HepG2 (cell line): ENCODE data around the gene SEC14L5. TPM values are rescaled to one million over a fixed set of nuclear protein-coding genes. Genes with fewer than 3 reads are reported as not detected.

Experiments
- HMG20B ChIP-seq: conservative IDR thresholded peaks from 2 replicates; pipeline ENCODE4 v1.6.1; 2016; ENCODE audit warnings: missing genetic modification reagents, missing compliant biosample characterization
- HOXA9 ChIP-seq: sonication (generic); formaldehyde crosslinking; IDR thresholded peaks from 2 replicates; pipeline ENCODE4 v1.8.1; 2022; ENCODE audit warnings: missing genetic modification reagents, mild to moderate bottlenecking, moderate library complexity, borderline replicate concordance
- IRF9 ChIP-seq: sonication (generic); formaldehyde crosslinking; IDR thresholded peaks from 2 replicates; pipeline ENCODE4 v1.8.0; 2022; ENCODE audit warnings: missing genetic modification reagents, mild to moderate bottlenecking, borderline replicate concordance
- MED1 ChIP-seq: sonication (generic); formaldehyde crosslinking; IDR thresholded peaks from 2 replicates; pipeline ENCODE4 v1.4.0; 2020; ENCODE audit warnings: missing genetic modification reagents
- MXI1 ChIP-seq: IDR thresholded peaks from 3 replicates; pipeline ENCODE4 v1.6.1; 2012; ENCODE audit warnings: low read depth, low read length, inconsistent platforms, borderline replicate concordance
- REST ChIP-seq, 2 experiments: IDR thresholded peaks; 2 replicates each; pipeline ENCODE4 v1.6.1; 2011 to 2012; ENCODE audit warnings: low read length in 2 of 2, borderline replicate concordance in 1 of 2, low read depth in 1 of 2, mild to moderate bottlenecking in 1 of 2, moderate library complexity in 1 of 2
- TCF12 ChIP-seq, 2 experiments: fragments of 450-650 bp in 1 of 2; sonication (generic) in 1 of 2; formaldehyde crosslinking in 1 of 2; IDR thresholded peaks; 2 replicates each; pipeline versions ENCODE4 v1.6.1 to v1.8.0; 2017 to 2022; ENCODE audit warnings: antibody characterized with exemption in 1 of 2, mild to moderate bottlenecking in 1 of 2, missing genetic modification reagents in 1 of 2, moderate library complexity in 1 of 2
- TFDP2 ChIP-seq: sonication (generic); formaldehyde crosslinking; IDR thresholded peaks from 2 replicates; pipeline ENCODE4 v1.4.0; 2020; ENCODE audit warnings: missing genetic modification reagents
- ZNF317 ChIP-seq: sonication (generic); formaldehyde crosslinking; IDR thresholded peaks from 2 replicates; pipeline ENCODE4 v1.5.0; 2020; ENCODE audit warnings: mild to moderate bottlenecking, missing genetic modification reagents
- ZNF383 ChIP-seq: sonication (generic); formaldehyde crosslinking; IDR thresholded peaks from 2 replicates; pipeline ENCODE4 v1.4.0; 2020; ENCODE audit warnings: missing genetic modification reagents, mild to moderate bottlenecking, borderline replicate concordance
- ZNF468 ChIP-seq: sonication (generic); formaldehyde crosslinking; IDR thresholded peaks from 2 replicates; pipeline ENCODE4 v1.8.0; 2022; ENCODE audit warnings: mild to moderate bottlenecking, moderate library complexity, missing genetic modification reagents
- ZNF616 ChIP-seq: sonication (generic); formaldehyde crosslinking; IDR thresholded peaks from 2 replicates; pipeline ENCODE4 v1.5.0; 2020; ENCODE audit warnings: low read depth, mild to moderate bottlenecking, missing genetic modification reagents
- ZNF639 ChIP-seq: conservative IDR thresholded peaks from 2 replicates; pipeline ENCODE4 v1.6.1; 2018; ENCODE audit warnings: missing genetic modification reagents
- ZNF674 ChIP-seq: sonication (generic); formaldehyde crosslinking; IDR thresholded peaks from 2 replicates; pipeline ENCODE4 v1.5.0; 2020; ENCODE audit warnings: low read depth, mild to moderate bottlenecking, missing genetic modification reagents
- ZNF687 ChIP-seq: sonication (generic); formaldehyde crosslinking; IDR thresholded peaks from 2 replicates; pipeline ENCODE4 v1.5.1; 2020; ENCODE audit warnings: mild to moderate bottlenecking, missing genetic modification reagents, moderate library complexity
- ZNF772 ChIP-seq: sonication (generic); formaldehyde crosslinking; IDR thresholded peaks from 2 replicates; pipeline ENCODE4 v1.5.0; 2020; ENCODE audit warnings: mild to moderate bottlenecking, missing genetic modification reagents
- ZSCAN21 ChIP-seq: sonication (generic); formaldehyde crosslinking; IDR thresholded peaks from 2 replicates; pipeline ENCODE4 v1.8.0; 2022; ENCODE audit warnings: mild to moderate bottlenecking, missing genetic modification reagents, moderate library complexity, borderline replicate concordance
- polyA plus RNA-seq, 8 experiments: library from polyadenylated mRNA; depleted of rRNA in 3 of 8; stranded (reverse) in 7 of 8; unstranded in 1 of 8; fragments of >200 nt; fragmentation: Illumina TruSeq in 4 of 8; extraction: Trizol in 4 of 8; gene quantifications; 2 replicates each; pipeline versions ENCODE4 v1.2.1 to v1.2.3, GENCODE V29; 2011 to 2016; ENCODE audit warnings: low read depth in 4 of 8, missing spikeins in 1 of 8, mixed read lengths in 1 of 8; ENCODE audit not compliant: insufficient read depth in 1 of 8
- total RNA-seq, 5 experiments: library from RNA; depleted of rRNA; stranded (reverse); fragments of >200 nt; fragmentation: Illumina TruSeq; extraction: Trizol; gene quantifications; 2 replicates each; pipeline ENCODE4 v1.2.3, GENCODE V29; 2016; ENCODE audit warnings: low read depth in 1 of 5

SEC14L5 gene
- total and polyA plus RNA-seq, 2 of the 13 experiments (the other 11 are each of a cell fraction or from before 2014, with no cell fraction given) = 0.40 to 0.42 TPM

- no peak for TF ChIP-seq ZNF639
- TF ChIP-seq HOXA9 (CRISPR knock-in tag) = no peak
- no peak for TF ChIP-seq MED1
- no peak for TF ChIP-seq ZNF468
- no peak for TF ChIP-seq IRF9 (CRISPR knock-in tag)
- TF ChIP-seq TCF12 (IDR thresholded peaks at IDR 0.05) = no peak
- TF ChIP-seq TCF12 (CRISPR knock-in tag; IDR thresholded peaks at IDR 0.05) = no peak
- no peak for TF ChIP-seq MXI1
- no peak for TF ChIP-seq REST (IDR thresholded peaks at IDR 0.05; ENCODE audit: borderline replicate concordance in 1 of 2, low read depth in 1 of 2, low read length in 2 of 2)
- TF ChIP-seq ZNF687 = peak; percentile 72
- TF ChIP-seq ZNF674 (CRISPR knock-in tag) = no peak
- TF ChIP-seq ZSCAN21 = no peak
- TF ChIP-seq TFDP2 = no peak
- no peak for TF ChIP-seq ZNF616 (CRISPR knock-in tag)
- no peak for TF ChIP-seq HMG20B
- TF ChIP-seq ZNF317 (CRISPR knock-in tag) = no peak
- no peak for TF ChIP-seq ZNF383 (CRISPR knock-in tag)
- no peak for TF ChIP-seq ZNF772 (CRISPR knock-in tag)
These were observed 52.6 kb downstream of the SEC14L5 start (continued) for GRCh38 chr16:5010576-5011329.
